ENCODE data around the gene ARMC7. TPM values are rescaled to one million over a fixed set of nuclear protein-coding genes. Genes with fewer than 3 reads are reported as not detected.

ARMC7 gene
- total and polyA plus RNA-seq, 2 donors (not counting 1 experiment from before 2014, with no cell fraction given) = 10.4 to 15.9 TPM

DNA sequence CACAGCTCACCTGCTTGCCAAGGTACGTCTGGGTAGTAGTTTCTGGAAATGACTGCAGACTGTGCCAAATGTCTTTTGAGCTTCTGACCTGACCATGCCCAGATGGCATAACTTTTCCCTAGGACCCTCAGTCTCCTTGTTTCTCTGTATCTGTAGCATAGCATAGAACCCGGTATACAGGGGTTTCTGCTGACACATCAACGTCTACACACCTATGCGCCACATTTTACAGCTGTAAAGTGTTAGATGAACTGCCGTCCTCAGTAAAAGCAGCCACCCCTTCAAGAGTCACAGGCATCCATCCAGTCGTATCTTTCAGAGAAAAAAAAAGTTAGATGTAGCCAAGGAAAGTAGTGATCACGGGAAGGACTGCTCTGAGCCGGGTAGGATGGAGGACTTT is 45.3 kb upstream of the ARMC7 start:
- no peaks in the 10 kb centered on the region for H3K9me3 ChIP-seq (ENCODE audit: control extremely low read depth in 1 of 3, control insufficient read depth in 2 of 3, insufficient read depth in 1 of 3, low read length in 2 of 3)
- no peak overlapping the region for H3K4me3 Mint-ChIP-seq
- no peak overlapping the region for H3K27ac ChIP-seq (ENCODE audit: low read length in 2 of 2)
- WGBS (ENCODE audit: insufficient coverage) = 94% methylated on average over 6 of the region's 8 CpGs
- no peak overlapping the region for H3K4me3 ChIP-seq (ENCODE audit: control extremely low read depth in 1 of 5, extremely low read depth in 1 of 5, insufficient read depth in 1 of 5, low read depth in 2 of 5, low read length in 4 of 5)
- ATAC-seq (ENCODE audit: low read depth) (no peak), DNase-seq (no peak)
- H3K4me1 ChIP-seq (ENCODE audit: control insufficient read depth in 2 of 2, insufficient read depth in 2 of 2, low read length in 2 of 2) = no peaks in the 10 kb centered on the region
- no peaks in the 10 kb centered on the region for H3K9me3 Mint-ChIP-seq (ENCODE audit: insufficient read depth)
- no peak overlapping the region for H3K27ac Mint-ChIP-seq
- POLR2A ChIA-PET = no interaction called here
- no peaks in the 10 kb centered on the region for H3K27me3 Mint-ChIP-seq
- H4K20me1 ChIP-seq (ENCODE audit: control insufficient read depth, insufficient read depth, low read length, poor library complexity, severe bottlenecking) = no peaks in the 10 kb centered on the region
- TF ChIP-seq CTCF (IDR thresholded peaks at IDR 0.05) = no peak
- TF ChIP-seq EZH2 (IDR thresholded peaks at IDR 0.05; ENCODE audit: borderline replicate concordance, insufficient read depth, low read depth, low read length, poor library complexity, severe bottlenecking) = no peak
- H3K79me2 ChIP-seq (ENCODE audit: control insufficient read depth, insufficient read depth, low read length) = no peaks in the 10 kb centered on the region
- no peak overlapping the region for H2AFZ ChIP-seq (ENCODE audit: insufficient read depth, low read depth, low read length, poor library complexity, severe bottlenecking)
- no peak overlapping the region for H3K4me2 ChIP-seq (replicated peaks; ENCODE audit: low read depth, low read length, poor library complexity, severe bottlenecking)
- peaks cover 0 to 51% of the 10 kb centered on the region in 2 experiments for H3K36me3 ChIP-seq (replicated peaks in 1 of 2; ENCODE audit: control extremely low read depth in 1 of 2, control insufficient read depth in 1 of 2, extremely low read depth in 1 of 2, insufficient read depth in 2 of 2, low read length in 1 of 2)
- H3K27me3 ChIP-seq (replicated peaks in 1 of 4; ENCODE audit: control extremely low read depth in 1 of 4, control insufficient read depth in 3 of 4, insufficient read depth in 4 of 4, low read length in 3 of 4) = no peaks in the 10 kb centered on the region
- CTCF ChIA-PET = interaction anchor here (0.9 to 1.1 kb wide), 2 partner anchors 101 to 104 kb away, joined by 3 read pairs; no protein-coding TSS in a partner anchor
- no peaks in the 10 kb centered on the region for H3K4me1 Mint-ChIP-seq
- intact Hi-C loops (cut with micrococcal nuclease) = no loop called here
- no peak overlapping the region for H3K9ac ChIP-seq (ENCODE audit: low read length)

DNA sequence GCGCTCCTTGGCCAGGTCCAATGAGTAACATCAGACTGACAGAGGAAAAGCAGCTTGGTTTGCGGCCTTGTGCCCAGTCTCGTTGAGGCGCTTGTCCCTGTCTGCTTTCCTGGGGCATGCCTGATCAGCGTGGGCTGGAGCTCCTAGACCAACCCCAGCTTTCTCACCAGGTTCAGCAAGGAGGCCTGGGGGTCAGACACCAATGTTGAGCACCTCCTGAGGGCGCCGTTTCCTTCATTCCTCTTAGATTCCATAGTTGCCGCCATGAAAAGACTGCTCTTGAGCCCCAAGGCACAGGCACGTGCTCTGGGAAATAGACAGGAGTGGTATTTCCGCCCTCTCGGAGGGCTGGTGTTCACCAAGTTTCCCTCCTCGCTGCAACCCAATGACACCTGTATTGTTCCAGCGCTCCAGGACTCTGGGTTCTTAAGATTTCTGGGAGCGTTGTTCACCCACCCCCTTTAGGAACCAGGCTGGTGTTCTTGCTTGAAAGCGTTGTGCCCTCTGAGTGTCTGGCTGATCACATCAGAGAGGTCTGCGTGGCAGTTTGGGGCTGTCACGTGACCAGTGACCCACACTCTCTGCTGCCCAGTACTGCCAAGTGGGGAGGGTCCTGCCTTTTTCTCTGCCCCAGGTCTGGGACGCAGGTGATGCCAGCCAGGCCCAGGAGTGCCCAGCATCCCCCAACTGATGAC is 44.8 kb upstream of the ARMC7 start:
- H3K27ac Mint-ChIP-seq = no peak overlapping the region

More for the DNA sequence above, 44.8 kb upstream of the ARMC7 start:
- Mint-ChIP-seq H3K27me3 (no peaks in the 10 kb centered on the region), H3K4me1 (no peaks in the 10 kb centered on the region), H3K9me3 (ENCODE audit: insufficient read depth) (no peaks in the 10 kb centered on the region), H3K4me3 (no peak overlapping the region)
- Histone ChIP-seq H3K27ac (ENCODE audit: low read length in 2 of 2) (no peak overlapping the region), H3K9me3 (ENCODE audit: control extremely low read depth in 1 of 3, control insufficient read depth in 2 of 3, insufficient read depth in 1 of 3, low read length in 2 of 3) (no peaks in the 10 kb centered on the region), H3K27me3 (replicated peaks in 1 of 4; ENCODE audit: control extremely low read depth in 1 of 4, control insufficient read depth in 3 of 4, insufficient read depth in 4 of 4, low read length in 3 of 4) (no peaks in the 10 kb centered on the region), H3K4me3 (ENCODE audit: control extremely low read depth in 1 of 5, extremely low read depth in 1 of 5, insufficient read depth in 1 of 5, low read depth in 2 of 5, low read length in 4 of 5) (no peak overlapping the region), H2AFZ (ENCODE audit: insufficient read depth, low read depth, low read length, poor library complexity, severe bottlenecking) (no peak overlapping the region), H3K4me1 (ENCODE audit: control insufficient read depth in 2 of 2, insufficient read depth in 2 of 2, low read length in 2 of 2) (no peaks in the 10 kb centered on the region), H3K79me2 (ENCODE audit: control insufficient read depth, insufficient read depth, low read length) (no peaks in the 10 kb centered on the region), H3K4me2 (replicated peaks; ENCODE audit: low read depth, low read length, poor library complexity, severe bottlenecking) (no peak overlapping the region), H4K20me1 (ENCODE audit: control insufficient read depth, insufficient read depth, low read length, poor library complexity, severe bottlenecking) (no peaks in the 10 kb centered on the region), H3K9ac (ENCODE audit: low read length) (no peak overlapping the region), H3K36me3 (replicated peaks in 1 of 2; ENCODE audit: control extremely low read depth in 1 of 2, control insufficient read depth in 1 of 2, extremely low read depth in 1 of 2, insufficient read depth in 2 of 2, low read length in 1 of 2) (peaks cover 0 to 45% of the 10 kb centered on the region in 2 experiments)
- no peak for ATAC-seq (ENCODE audit: low read depth)
- 99% methylated on average over 18 of the region's 18 CpGs for WGBS (ENCODE audit: insufficient coverage)
- CTCF ChIA-PET = interaction anchor here (0.6 to 1.1 kb wide), 3 partner anchors 72 to 105 kb away, joined by 3 read pairs; no protein-coding TSS in a partner anchor
- intact Hi-C loops (cut with micrococcal nuclease) = no loop called here
- TF ChIP-seq EZH2 (IDR thresholded peaks at IDR 0.05; ENCODE audit: borderline replicate concordance, insufficient read depth, low read depth, low read length, poor library complexity, severe bottlenecking) (no peak), CTCF (IDR thresholded peaks at IDR 0.05) (no peak)
- DNase-seq = no peak
- POLR2A ChIA-PET = no interaction called here

Measured in B cell (primary cell).